GM18526 (cell line): ENCODE measurements around the gene MRPL18.

Experiments used
- POLR2A ChIP-seq: IDR thresholded peaks from 3 replicates; pipeline ENCODE4 v1.6.1; 2011; ENCODE audit not compliant: insufficient read length; ENCODE audit errors: extremely low read depth

Gene MRPL18

DNA sequence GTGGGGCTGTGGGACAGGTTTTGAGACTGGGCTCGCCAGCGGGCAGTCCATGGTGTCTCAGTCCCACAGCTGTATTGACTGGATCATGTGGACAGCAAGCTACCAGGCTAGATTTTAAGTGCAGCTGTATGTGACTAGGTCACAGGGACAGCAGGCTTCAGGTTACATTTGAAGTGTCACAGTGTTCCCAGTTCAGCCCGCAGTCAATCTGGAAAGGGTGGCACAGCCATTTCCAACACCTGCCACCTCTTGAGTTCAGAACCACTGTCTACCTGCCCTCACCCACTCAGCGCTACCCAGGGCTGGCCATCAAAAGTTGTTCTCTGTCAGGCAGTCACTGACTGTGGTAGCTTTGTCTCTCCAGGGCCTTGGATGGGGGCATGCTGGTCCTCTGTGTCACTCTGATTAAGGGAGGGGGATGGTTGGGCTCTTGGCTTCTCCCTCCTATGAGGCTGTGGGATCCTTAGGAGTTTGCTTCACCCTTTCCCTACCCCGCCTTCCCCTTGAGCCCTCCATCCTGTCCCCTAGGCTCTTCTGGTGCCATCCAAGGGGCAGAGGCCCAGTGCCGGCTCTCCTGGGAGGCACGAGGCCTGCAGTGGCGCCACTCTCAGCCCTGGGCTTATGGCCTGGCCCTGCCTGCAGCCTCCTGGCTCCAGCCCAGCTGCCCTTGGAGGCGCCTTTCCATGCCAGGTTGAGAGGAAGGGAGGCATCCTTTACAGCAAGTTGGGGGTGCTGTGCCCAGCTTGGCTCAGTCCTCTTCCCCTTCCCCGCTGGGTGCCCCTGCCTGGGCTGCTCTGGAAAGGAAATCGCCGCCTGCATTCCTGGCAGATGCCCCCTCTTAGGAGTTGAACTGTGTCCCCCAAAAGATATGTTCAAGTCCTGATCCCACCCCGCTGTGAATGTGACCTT is 54.7 kb downstream of the MRPL18 start:
- TF ChIP-seq POLR2A = no peak
